Testis (tissue), 2 donors: Measurements from ENCODE around the gene MYRF.

Experiments used
- CTCF ChIP-seq, 3 experiments: fragments of 450-650 bp in 2 of 3; fragments of 200-600 bp in 1 of 3; sonication (generic) in 1 of 3; IDR thresholded peaks; one replicate each; pipeline ENCODE4 v1.5.1; 2016 to 2019; ENCODE audit warnings: antibody characterized with exemption in 3 of 3, mild to moderate bottlenecking in 2 of 3, moderate library complexity in 1 of 3
- POLR2A ChIP-seq: fragments of 450-650 bp; IDR thresholded peaks from one replicate; pipeline ENCODE4 v1.6.1; 2017; ENCODE audit warnings: antibody characterized with exemption, mild to moderate bottlenecking, moderate library complexity

GRCh38 chr11:61704838-61705237 lies 47.6 kb upstream of the MYRF start:
- no peak for TF ChIP-seq CTCF (IDR thresholded peaks at IDR 0.05)
- TF ChIP-seq POLR2A: no peak
